T-helper 22 cell (primary cell): ENCODE results near the gene PPARG.
"Not testable (repeated sequence)": the region's sequence is repeated elsewhere in the genome, so short reads cannot be mapped to it uniquely, and the experiment has no call there.

ENCODE experiments used
- DNase-seq: peaks from one replicate; pipeline ENCODE4 v3.0.0-alpha.2; 2020; ENCODE audit warnings: low read depth

The PPARG gene

DNA sequence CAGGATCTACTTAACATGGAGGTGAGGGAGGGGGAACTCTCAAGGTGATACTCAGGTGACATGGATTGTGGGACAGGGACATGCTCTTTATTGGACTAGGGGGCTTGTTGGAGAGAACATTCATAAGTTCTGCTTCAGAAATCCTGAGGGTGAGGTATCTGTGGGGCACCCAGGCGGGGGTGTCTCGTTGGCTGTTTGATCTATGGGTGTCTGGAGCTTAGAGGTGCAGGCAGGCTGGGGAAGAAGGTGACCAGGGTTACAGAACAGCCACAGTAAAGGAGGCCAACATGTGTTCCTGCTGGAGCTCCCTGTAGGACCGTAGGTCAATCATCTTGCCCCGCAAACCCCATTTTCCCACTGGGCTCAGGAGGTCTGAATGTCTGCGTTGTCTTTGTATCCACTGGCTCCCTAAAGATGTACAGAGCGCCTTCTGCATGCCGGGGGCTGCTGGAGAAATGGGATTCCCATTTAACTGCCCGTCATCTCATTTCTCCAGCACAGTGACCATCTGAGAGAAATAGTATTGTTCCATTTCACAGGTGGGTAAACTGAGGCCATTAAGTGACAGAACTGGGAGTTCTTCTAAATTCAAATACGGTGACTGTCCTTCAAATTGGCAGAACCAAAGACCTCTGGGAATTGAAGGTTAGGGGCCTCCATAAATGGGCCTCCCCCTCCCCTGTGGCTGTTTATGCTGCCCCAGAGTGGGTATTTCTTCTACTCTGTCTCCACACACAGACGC is 155.1 kb downstream of the PPARG start:
- no peak for DNase-seq

GRCh38 chr3:12444582-12445471 is 156.0 kb downstream of the PPARG start:
- no peak for DNase-seq

DNA sequence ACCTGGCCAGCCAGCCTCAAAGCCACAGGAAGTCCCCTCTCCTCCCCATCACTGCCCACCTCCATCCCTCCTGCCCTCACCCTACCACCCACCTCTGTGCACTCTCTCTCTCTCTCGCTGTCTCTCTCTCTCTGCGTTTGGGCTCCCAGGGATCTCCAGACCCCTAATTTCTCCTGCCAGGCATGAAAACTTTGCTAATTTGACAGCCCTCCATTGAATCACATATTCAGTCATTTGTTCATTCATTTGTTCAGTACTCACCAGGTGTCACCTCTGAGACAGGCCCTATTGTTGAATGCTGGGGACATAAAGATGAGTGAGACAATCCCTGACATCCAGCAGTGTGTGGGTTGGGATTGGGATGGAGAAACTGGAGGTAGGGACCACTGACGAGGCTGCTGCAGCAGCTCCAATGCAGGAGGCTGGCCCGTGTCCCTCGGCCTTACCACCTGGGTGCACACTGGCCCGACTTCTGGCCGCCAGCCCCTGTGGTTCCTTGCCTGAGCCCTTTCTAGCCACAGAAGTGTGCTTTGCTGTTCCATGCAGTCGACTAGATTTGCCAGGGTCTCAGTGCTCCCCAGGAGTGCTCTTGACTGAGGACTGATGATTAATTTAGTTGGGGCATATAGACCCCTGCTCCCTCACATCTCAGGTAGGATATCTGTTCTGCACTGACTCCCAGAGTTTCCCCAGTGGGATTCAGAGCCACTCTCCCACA is 156.8 kb downstream of the PPARG start:
- no peak for DNase-seq

DNA sequence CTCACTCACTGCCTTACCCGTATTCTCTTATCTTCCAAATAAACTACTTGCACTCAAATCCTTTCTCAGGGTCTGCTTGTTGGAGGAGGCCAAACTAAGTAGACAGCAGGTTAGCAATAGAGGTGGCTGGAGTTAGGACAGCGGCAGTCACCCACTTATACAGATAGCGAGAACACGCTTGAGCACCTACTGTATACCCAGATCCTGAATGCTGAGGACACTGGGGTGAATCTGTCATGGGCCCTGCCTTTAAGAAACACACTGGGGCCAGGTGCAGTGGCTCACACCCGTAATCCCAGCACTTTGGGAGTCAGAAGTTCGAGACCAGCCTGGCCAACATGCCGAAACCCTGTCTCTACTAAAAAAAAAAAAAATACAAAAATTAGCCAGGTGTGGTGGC is 157.4 kb downstream of the PPARG start:
- no peak for DNase-seq

DNA sequence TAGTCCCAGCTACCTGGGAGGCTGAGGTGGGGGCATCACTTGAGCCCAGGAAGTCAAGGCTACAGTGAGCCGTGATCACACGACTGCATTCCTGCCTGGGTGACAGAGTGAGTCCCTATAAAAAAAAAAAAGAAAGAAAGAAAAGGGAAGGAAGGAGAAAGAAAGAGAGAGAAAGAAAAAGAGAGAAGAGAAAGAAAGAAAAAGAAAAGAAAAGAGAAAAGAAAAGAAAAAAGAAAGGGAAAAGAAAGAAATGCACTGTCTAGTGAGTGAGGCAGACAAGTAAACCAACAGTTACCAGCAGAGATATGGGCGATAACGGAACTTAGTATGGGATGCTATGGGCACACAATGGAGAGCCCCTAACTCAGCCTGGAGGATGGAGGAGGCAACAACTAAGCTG is 158.2 kb downstream of the PPARG start:
- no peak for DNase-seq

DNA sequence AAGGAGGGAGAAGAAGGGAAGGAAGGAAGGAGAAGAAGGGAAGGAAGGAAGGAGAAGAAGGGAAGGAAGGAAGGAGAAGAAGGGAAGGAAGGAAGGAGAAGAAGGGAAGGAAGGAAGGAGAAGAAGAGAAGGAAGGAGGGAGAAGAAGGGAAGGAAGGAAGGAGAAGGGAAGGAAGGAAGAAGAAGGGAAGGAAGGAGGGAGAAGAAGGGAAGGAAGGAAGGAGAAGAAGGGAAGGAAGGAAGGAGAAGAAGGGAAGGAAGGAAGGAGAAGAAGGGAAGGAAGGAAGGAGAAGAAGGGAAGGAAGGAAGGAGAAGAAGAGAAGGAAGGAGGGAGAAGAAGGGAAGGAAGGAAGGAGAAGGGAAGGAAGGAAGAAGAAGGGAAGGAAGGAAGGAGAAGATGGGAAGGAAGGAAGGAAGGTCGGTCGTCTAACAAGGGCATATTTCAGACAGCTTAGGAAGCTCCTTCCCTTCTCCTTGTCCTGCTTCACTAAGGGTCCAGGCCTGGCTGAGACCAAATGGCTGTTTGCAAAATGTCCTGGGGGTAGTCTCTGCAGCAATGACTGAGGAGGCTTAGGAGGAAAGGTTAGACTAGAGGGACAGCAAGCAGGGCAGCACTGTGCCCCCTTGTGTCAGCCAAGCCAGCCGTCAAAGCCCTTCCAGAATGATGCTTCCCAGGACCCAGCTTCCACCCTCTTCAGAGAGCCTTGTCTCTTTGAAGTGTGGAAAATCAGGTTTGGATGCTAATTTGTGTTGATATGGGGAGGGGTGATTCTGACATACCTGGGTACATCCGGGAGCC is 159.7 kb downstream of the PPARG start:
- not testable (repeated sequence) for DNase-seq

DNA sequence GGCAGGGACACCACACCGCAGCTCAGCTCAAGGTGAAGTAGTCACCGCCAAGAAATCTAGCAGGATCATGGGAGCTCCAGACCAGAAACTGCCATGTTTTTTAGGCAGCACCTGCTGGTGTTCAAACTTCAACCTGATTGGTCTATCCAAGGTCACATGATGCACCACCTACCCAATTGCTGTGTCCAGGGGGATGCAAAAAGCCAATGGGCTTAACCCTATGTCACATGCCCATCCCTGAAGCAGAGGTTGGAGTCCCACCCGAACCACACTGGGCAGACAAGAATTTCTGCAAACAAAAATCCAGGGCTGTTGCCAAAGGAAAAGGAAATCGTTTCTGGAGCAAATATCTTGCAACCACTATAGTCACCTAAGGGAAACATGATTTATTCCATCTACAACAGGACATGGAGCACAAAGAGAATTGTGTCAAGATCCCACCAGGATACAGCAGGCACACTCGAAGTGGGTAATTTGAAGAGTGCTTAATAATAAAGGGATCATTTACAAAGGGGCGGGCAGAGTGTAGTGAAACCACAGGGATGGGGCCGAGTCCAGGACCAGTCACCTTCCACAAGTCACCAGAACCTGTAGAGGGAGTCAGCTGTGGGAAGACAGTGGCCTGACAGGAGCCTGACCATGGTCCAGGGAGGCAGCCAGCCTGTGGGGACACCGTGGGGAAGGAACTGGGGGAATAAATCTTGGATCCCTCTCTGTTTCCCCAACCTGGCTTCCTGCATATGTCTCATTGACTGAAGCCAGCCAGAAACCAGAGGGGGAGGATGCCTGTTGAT is 161.2 kb downstream of the PPARG start:
- no peak for DNase-seq

GRCh38 chr3:12451481-12451880 is 162.6 kb downstream of the PPARG start:
- no peak for DNase-seq

GRCh38 chr3:12451960-12452359 is 163.1 kb downstream of the PPARG start:
- no peak for DNase-seq

DNA sequence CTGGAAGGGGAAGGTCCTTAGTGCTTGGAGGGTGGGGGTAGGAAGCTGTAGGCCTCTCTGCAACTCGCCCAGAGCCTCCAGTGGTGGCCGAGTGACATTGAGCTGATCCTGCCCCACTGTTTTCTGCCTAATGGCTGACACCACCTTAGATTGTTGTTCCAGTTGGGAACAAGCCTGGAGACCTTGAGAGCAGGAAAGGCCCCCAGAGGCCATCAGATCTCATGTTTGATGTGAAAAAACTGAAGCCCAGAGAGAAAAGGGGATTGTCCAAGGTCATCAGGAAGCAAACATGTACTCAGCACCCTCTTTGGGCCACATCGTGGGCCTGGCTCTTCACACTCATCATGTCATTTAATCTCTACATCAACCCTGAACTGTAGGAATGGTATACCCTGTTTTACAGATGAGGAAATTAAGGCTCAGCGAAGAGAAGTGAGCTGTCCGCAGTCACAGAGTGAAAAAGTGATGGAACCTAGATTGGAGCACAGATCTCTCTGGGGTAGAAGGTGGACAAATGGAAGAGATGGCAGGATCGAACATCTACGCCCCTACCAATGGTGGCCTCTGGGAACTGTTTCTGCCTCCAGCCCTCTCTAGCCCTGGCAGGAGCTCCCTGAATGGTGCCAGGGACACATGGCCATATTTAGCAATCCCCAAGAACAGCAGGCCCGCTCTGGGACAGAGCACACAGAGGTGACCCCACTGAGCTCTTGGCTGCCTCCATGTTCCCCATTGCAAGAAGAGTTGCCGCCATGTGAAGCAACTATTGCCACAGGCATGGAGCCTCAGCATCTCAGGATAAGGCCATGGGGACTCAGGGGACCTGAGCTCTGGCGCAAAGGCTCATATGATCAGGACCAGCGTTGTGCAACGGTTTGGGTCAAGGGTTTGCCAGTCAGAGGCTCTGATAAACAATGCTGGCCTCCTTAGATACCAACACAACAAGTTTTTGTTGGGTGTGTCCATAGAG is 163.8 kb downstream of the PPARG start:
- DNase-seq: no peak

DNA sequence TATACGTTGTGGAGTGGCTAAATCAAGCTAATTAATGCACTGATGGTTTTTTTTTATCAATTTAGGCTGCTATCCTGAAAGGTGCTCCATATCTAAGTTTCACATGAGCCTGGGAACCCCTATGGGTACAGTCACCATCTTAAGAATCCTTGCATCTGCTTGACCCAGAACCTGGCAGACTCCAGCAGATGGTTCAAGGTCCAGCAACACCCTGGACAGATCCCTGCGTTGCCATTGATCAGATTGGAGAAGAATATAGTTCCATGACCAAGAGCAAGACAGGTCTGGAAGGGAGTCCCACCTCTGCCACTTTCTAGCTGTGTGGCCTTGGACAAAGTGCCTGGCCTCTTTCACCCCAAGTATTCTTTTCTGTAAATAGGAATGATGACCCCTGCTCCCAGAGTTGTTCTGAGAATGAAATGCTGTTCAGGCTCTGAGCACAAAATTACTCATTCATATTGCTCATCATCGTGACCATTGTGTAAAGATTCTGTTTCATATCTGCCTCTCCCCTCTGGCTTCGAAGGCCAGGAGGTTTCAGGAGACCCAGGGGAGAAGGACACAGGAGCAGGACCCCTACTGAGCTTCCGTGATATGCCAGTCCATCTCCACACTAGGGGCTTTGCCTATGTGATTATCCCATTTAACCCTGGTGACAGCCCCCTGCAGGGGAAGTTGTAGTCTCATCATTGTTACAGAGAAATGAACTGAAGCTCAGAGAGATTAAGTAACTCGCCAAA is 165.4 kb downstream of the PPARG start:
- no peak for DNase-seq

DNA sequence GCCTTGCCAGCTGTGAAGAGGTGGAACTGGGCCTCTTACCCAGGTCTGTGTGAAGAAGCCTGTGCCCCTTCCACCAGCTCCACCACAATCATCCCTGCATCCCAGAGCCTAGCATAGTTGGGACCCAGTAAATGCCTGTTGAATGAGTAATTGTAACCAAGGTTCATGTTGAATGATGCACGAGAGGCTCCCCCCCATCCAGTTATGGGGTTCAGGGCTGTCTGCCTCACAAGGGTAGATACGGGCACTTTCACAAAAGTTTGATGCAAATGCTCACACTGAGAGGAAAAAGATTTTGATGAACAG is 165.9 kb downstream of the PPARG start:
- DNase-seq: no peak

DNA sequence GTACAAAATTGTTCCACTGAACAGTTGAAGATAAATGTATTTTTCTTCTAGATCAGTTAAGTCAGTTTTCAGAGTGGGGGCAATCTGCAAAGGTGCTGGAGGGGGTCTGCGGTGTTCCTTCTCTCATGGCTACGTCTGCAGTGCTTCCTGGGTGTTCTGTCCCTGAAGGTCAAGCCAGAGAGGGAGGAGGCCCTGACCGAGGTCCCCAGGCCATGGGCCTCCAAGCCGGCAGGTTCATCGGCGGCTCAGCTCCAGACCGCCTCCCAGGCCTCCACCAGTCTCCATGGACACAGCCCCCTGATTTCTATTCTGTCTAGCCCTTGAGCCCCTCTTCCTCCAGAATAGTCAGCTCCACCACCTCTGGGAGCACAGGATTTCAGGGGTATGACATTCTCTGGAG is 166.9 kb downstream of the PPARG start:
- no peak for DNase-seq

DNA sequence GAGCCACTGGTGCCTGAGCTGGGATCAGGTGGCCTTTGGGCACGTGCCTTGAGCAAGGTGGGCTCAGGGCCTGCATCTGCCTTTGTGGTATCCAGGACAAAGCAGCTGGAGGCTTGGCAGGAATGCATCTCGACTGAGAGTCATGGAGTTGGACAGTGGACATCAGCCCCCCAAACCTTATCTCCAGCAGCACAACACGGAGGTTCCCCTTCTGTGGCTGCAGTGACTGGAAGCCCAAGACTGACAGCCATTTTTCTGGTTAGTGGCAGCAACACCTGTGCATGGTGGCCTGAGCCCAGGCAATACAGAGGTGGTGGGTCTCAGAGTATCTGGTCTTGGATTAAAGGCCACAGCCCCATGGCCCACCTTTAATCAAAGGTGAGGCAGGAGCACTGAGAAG is 167.6 kb downstream of the PPARG start:
- DNase-seq: no peak

DNA sequence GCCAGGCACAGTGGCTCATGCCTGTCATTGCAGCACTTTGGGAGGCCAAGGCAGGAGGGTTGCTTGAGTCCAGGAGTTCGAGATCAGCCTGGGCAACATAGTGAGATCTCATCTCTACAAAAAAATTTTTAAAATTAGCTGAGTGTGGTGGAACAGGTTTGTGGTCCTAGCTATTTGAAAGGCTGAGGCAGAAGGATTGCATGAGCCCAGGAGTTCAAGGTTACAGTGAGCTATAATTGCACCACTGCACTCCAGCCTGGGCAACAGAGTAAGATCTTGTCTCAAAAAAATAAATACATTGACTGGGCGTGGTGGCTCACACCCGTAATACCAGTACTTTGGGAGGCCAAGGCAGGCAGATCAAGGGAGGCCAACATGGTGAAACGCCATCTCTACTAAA is 168.5 kb downstream of the PPARG start:
- DNase-seq: not testable (repeated sequence)

- DNase-seq: no peak
Measured at GRCh38 chr3:12458901-12459300, 170.0 kb downstream of the PPARG start.

- DNase-seq: no peak
Measured at GRCh38 chr3:12460127-12460526, 171.3 kb downstream of the PPARG start.

DNA sequence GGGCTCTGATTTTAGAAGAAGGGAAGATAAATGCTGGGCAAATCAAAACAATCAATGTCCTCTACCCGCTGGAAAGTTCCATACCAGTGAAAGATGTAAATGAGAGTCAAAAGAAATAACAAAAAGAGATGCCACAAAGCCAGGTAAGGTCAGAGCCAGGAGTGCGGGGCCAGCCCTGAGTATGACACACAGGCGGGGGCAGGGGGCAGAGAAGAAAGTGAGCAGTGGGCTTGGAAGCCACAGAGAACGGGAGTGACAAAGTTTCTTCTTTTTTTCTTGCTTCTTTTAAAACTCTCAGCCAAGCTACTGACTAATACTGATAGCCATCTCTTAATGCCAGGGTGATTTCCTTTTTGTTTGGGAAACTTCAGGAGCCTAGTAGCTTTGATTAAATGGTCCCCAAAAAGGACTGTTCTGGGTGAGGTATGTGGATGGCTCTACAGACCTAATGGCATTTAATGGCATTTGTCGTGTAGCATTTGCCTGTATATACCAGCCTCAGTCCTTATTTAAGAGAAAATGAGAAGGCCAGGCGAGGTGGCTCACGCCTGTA is 172.3 kb downstream of the PPARG start:
- no peak for DNase-seq
